Ovary (tissue), 3 donors: ENCODE data around the gene SPACA4.

Experiments
- CTCF ChIP-seq, 3 donors: fragments of 450-650 bp in 2 of 3; fragments of 200-600 bp in 1 of 3; IDR thresholded peaks; one replicate each; pipeline versions ENCODE4 v1.5.1 to v1.8.0; 2016 to 2022; ENCODE audit warnings: antibody characterized with exemption in 3 of 3, mild to moderate bottlenecking in 1 of 3
- POLR2A ChIP-seq: fragments of 450-650 bp; IDR thresholded peaks from one replicate; pipeline ENCODE4 v1.6.1; 2017; ENCODE audit warnings: antibody characterized with exemption, mild to moderate bottlenecking, moderate library complexity
- donor health status: DM: no; HTN: no; CAD: no.

GRCh38 chr19:48596237-48596636, 10.3 kb upstream of the SPACA4 start:
- TF ChIP-seq POLR2A, result no peak
- TF ChIP-seq CTCF (IDR thresholded peaks at IDR 0.05), result no peak
